Activated T-helper 2 cell treated with anti-CD3 and anti-CD28 coated beads, Interferon-gamma antibody, Interleukin-2, Interleukin-4, amounts not matched to agents 10 μg/mL and 5 μg/mL and 100 μg/mL, durations not matched to agents 14 hours and 24 hours and 36 hours (primary cell): ENCODE data around the gene FILIP1. TPM values are rescaled to one million over a fixed set of nuclear protein-coding genes. Genes with fewer than 3 reads are reported as not detected.

ENCODE experiments used
- DNase-seq: peaks from one replicate; pipeline ENCODE4 v3.0.0; 2021; ENCODE audit warnings: low spot score
- H3K27ac Mint-ChIP-seq: one replicate; pipeline ENCODE4 v1.8.0; 2021; ENCODE audit warnings: mixed read lengths
- H3K27me3 Mint-ChIP-seq: one replicate; pipeline ENCODE4 v1.8.0; 2021; ENCODE audit warnings: low read depth, mixed read lengths
- H3K36me3 Mint-ChIP-seq: one replicate; pipeline ENCODE4 v1.8.0; 2021; ENCODE audit warnings: low read depth, mixed read lengths
- H3K4me1 Mint-ChIP-seq: one replicate; pipeline ENCODE4 v1.8.0; 2021; ENCODE audit warnings: low read depth, mixed read lengths
- H3K4me3 Mint-ChIP-seq: one replicate; pipeline ENCODE4 v1.8.0; 2021; ENCODE audit warnings: low read depth, mild to moderate bottlenecking, moderate library complexity, mixed read lengths
- H3K9me3 Mint-ChIP-seq: one replicate; pipeline ENCODE4 v1.8.0; 2021; ENCODE audit warnings: mixed read lengths
- intact Hi-C: fragments of 100-400 bp; cut with micrococcal nuclease; formaldehyde crosslinking; loops from one replicate; pipeline ENCODE4 v1.15.1; 2023
- total RNA-seq: library from RNA; stranded (reverse); gene quantifications from 2 replicates; pipeline ENCODE4 v1.2.3, GENCODE V29; 2022

FILIP1 gene
- total RNA-seq, 1 donor from 2014 or later = not detected

- no peaks in the 10 kb centered on the region for H3K9me3 Mint-ChIP-seq
- peaks cover 26% of the 10 kb centered on the region for H3K27me3 Mint-ChIP-seq
- H3K4me3 Mint-ChIP-seq = no peak overlapping the region
- DNase-seq = no peak
- no peaks in the 10 kb centered on the region for H3K36me3 Mint-ChIP-seq
- no peaks in the 10 kb centered on the region for H3K4me1 Mint-ChIP-seq
- no peak overlapping the region for H3K27ac Mint-ChIP-seq
- intact Hi-C loops = no loop called here
Observed at GRCh38 chr6:75377386-75377785, 116.2 kb downstream of the FILIP1 start.

- no peaks in the 10 kb centered on the region for H3K36me3 Mint-ChIP-seq
- H3K9me3 Mint-ChIP-seq = no peaks in the 10 kb centered on the region
- H3K27me3 Mint-ChIP-seq = peaks cover 19% of the 10 kb centered on the region
- H3K4me1 Mint-ChIP-seq = no peaks in the 10 kb centered on the region
- intact Hi-C loops = no loop called here
- no peak for DNase-seq
- no peak overlapping the region for H3K27ac Mint-ChIP-seq
- H3K4me3 Mint-ChIP-seq = no peak overlapping the region
Observed at GRCh38 chr6:75376347-75377024, 117.1 kb downstream of the FILIP1 start.

GRCh38 chr6:75374961-75375400 lies 118.6 kb downstream of the FILIP1 start:
- H3K9me3 Mint-ChIP-seq = no peaks in the 10 kb centered on the region
- no peak overlapping the region for H3K27ac Mint-ChIP-seq
- intact Hi-C loops = no loop called here
- no peak overlapping the region for H3K4me3 Mint-ChIP-seq
- H3K36me3 Mint-ChIP-seq = no peaks in the 10 kb centered on the region
- peaks cover 19% of the 10 kb centered on the region for H3K27me3 Mint-ChIP-seq
- no peaks in the 10 kb centered on the region for H3K4me1 Mint-ChIP-seq
- DNase-seq = no peak

GRCh38 chr6:75372884-75373283 lies 120.7 kb downstream of the FILIP1 start:
- DNase-seq = no peak
- intact Hi-C loops = no loop called here
- Mint-ChIP-seq H3K36me3 (no peaks in the 10 kb centered on the region), H3K9me3 (no peaks in the 10 kb centered on the region), H3K4me3 (no peak overlapping the region), H3K27me3 (peaks cover 16% of the 10 kb centered on the region), H3K4me1 (no peaks in the 10 kb centered on the region), H3K27ac (no peak overlapping the region)

GRCh38 chr6:75370011-75370410 lies 123.6 kb downstream of the FILIP1 start:
- Mint-ChIP-seq H3K27ac (no peak overlapping the region), H3K9me3 (no peaks in the 10 kb centered on the region), H3K36me3 (no peaks in the 10 kb centered on the region), H3K27me3 (peaks cover 4% of the 10 kb centered on the region), H3K4me1 (no peaks in the 10 kb centered on the region), H3K4me3 (no peak overlapping the region)
- intact Hi-C loops = no loop called here
- DNase-seq = no peak

- no peak for DNase-seq
- intact Hi-C loops = no loop called here
- H3K27me3 Mint-ChIP-seq = peaks cover 2% of the 10 kb centered on the region
- no peaks in the 10 kb centered on the region for H3K36me3 Mint-ChIP-seq
- no peak overlapping the region for H3K4me3 Mint-ChIP-seq
- no peak overlapping the region for H3K27ac Mint-ChIP-seq
- no peaks in the 10 kb centered on the region for H3K9me3 Mint-ChIP-seq
- H3K4me1 Mint-ChIP-seq = no peaks in the 10 kb centered on the region
Observed at GRCh38 chr6:75368864-75369402, 124.7 kb downstream of the FILIP1 start.

- H3K4me1 Mint-ChIP-seq = no peaks in the 10 kb centered on the region
- no peaks in the 10 kb centered on the region for H3K36me3 Mint-ChIP-seq
- intact Hi-C loops = no loop called here
- H3K27ac Mint-ChIP-seq = no peak overlapping the region
- DNase-seq = no peak
- H3K27me3 Mint-ChIP-seq = peaks cover 2% of the 10 kb centered on the region
- H3K9me3 Mint-ChIP-seq = no peaks in the 10 kb centered on the region
- H3K4me3 Mint-ChIP-seq = no peak overlapping the region
Observed at GRCh38 chr6:75368151-75368779, 125.3 kb downstream of the FILIP1 start.

- H3K36me3 Mint-ChIP-seq = no peaks in the 10 kb centered on the region
- H3K9me3 Mint-ChIP-seq = no peaks in the 10 kb centered on the region
- H3K4me1 Mint-ChIP-seq = no peaks in the 10 kb centered on the region
- H3K27me3 Mint-ChIP-seq = no peaks in the 10 kb centered on the region
- no peak overlapping the region for H3K27ac Mint-ChIP-seq
- intact Hi-C loops = no loop called here
- no peak for DNase-seq
- H3K4me3 Mint-ChIP-seq = no peak overlapping the region
Observed at GRCh38 chr6:75363304-75363703, 130.3 kb downstream of the FILIP1 start.

GRCh38 chr6:75353644-75354043 lies 140.0 kb downstream of the FILIP1 start:
- DNase-seq = no peak
- H3K4me3 Mint-ChIP-seq = no peak overlapping the region
- H3K27me3 Mint-ChIP-seq = peaks cover 32% of the 10 kb centered on the region

GRCh38 chr6:75351570-75351969 lies 142.0 kb downstream of the FILIP1 start:
- Mint-ChIP-seq H3K36me3 (no peaks in the 10 kb centered on the region), H3K27ac (no peak overlapping the region)
- intact Hi-C loops = no loop called here

More at GRCh38 chr6:75353644-75354043, 140.0 kb downstream of the FILIP1 start:
- Mint-ChIP-seq H3K4me1 (no peaks in the 10 kb centered on the region), H3K36me3 (no peaks in the 10 kb centered on the region), H3K9me3 (no peaks in the 10 kb centered on the region), H3K27ac (no peak overlapping the region)
- intact Hi-C loops = no loop called here

GRCh38 chr6:75350808-75351207 lies 142.8 kb downstream of the FILIP1 start:
- no peaks in the 10 kb centered on the region for H3K9me3 Mint-ChIP-seq
- intact Hi-C loops = no loop called here
- no peak for DNase-seq
- H3K27ac Mint-ChIP-seq = no peak overlapping the region
- no peaks in the 10 kb centered on the region for H3K36me3 Mint-ChIP-seq
- no peaks in the 10 kb centered on the region for H3K4me1 Mint-ChIP-seq
- H3K27me3 Mint-ChIP-seq = peaks cover 35% of the 10 kb centered on the region
- no peak overlapping the region for H3K4me3 Mint-ChIP-seq

More at GRCh38 chr6:75351570-75351969, 142.0 kb downstream of the FILIP1 start:
- Mint-ChIP-seq H3K4me3 (no peak overlapping the region), H3K4me1 (no peaks in the 10 kb centered on the region), H3K27me3 (peaks cover 34% of the 10 kb centered on the region), H3K9me3 (no peaks in the 10 kb centered on the region)
- DNase-seq = no peak

GRCh38 chr6:75350156-75350555 lies 143.4 kb downstream of the FILIP1 start:
- Mint-ChIP-seq H3K27me3 (peaks cover 35% of the 10 kb centered on the region), H3K36me3 (no peaks in the 10 kb centered on the region)

GRCh38 chr6:75349262-75349984 lies 144.2 kb downstream of the FILIP1 start:
- Mint-ChIP-seq H3K27ac (no peak overlapping the region), H3K4me1 (no peaks in the 10 kb centered on the region), H3K36me3 (no peaks in the 10 kb centered on the region), H3K9me3 (no peaks in the 10 kb centered on the region), H3K27me3 (peaks cover 35% of the 10 kb centered on the region), H3K4me3 (no peak overlapping the region)
- DNase-seq = no peak
- intact Hi-C loops = no loop called here

More at GRCh38 chr6:75350156-75350555, 143.4 kb downstream of the FILIP1 start:
- Mint-ChIP-seq H3K9me3 (no peaks in the 10 kb centered on the region), H3K4me1 (no peaks in the 10 kb centered on the region), H3K27ac (no peak overlapping the region), H3K4me3 (no peak overlapping the region)
- DNase-seq = no peak
- intact Hi-C loops = no loop called here
